Smooth muscle cell (in vitro differentiated cells): ENCODE data around the gene UGT1A9. TPM values are rescaled to one million over a fixed set of nuclear protein-coding genes. Genes with fewer than 3 reads are reported as not detected.
"Not testable (repeated sequence)": the region's sequence is repeated elsewhere in the genome, so short reads cannot be mapped to it uniquely, and the experiment has no call there.

Experiments used
- DNase-seq: peaks from one replicate; lab custom pipeline; 2025; ENCODE audit not compliant: unreplicated experiment; lab: John Stamatoyannopoulos, UW
- H2AFZ ChIP-seq: fragments of 200-600 bp; sonication (generic); 2 replicates; pipeline ENCODE4 v1.6.0; 2016; ENCODE audit warnings: antibody characterized with exemption, low read depth, mild to moderate bottlenecking
- H3F3A ChIP-seq: fragments of 200-600 bp; sonication (generic); 2 replicates; pipeline ENCODE4 v1.6.0; 2017; ENCODE audit warnings: antibody characterized with exemption, low read depth
- H3K27ac ChIP-seq: fragments of 200-600 bp; sonication (generic); 2 replicates; pipeline ENCODE4 v1.5.1; 2016; ENCODE audit warnings: low read depth, mild to moderate bottlenecking
- H3K27me3 ChIP-seq: fragments of 200-600 bp; sonication (generic); 2 replicates; pipeline ENCODE4 v1.6.1; 2016; ENCODE audit warnings: low read depth, mild to moderate bottlenecking
- H3K36me3 ChIP-seq: fragments of 200-600 bp; sonication (generic); 2 replicates; pipeline ENCODE4 v1.5.1; 2016; ENCODE audit warnings: low read depth
- H3K4me1 ChIP-seq: fragments of 200-600 bp; sonication (generic); 2 replicates; pipeline ENCODE4 v1.5.1; 2016; ENCODE audit warnings: low read depth
- H3K4me2 ChIP-seq: fragments of 200-600 bp; sonication (generic); 2 replicates; pipeline ENCODE4 v1.6.0; 2016; ENCODE audit warnings: mild to moderate bottlenecking
- H3K4me3 ChIP-seq: fragments of 200-600 bp; sonication (generic); 2 replicates; pipeline ENCODE4 v1.5.1; 2016; ENCODE audit warnings: mild to moderate bottlenecking
- H3K79me2 ChIP-seq: fragments of 200-600 bp; sonication (generic); 2 replicates; pipeline ENCODE4 v1.6.0; 2016; ENCODE audit warnings: low read depth, mild to moderate bottlenecking
- H3K9ac ChIP-seq: fragments of 200-600 bp; sonication (generic); 2 replicates; pipeline ENCODE4 v1.6.0; 2016; ENCODE audit warnings: low read depth
- H3K9me3 ChIP-seq: fragments of 200-600 bp; sonication (generic); replicated peaks from 2 replicates; pipeline ENCODE4 v1.5.1; 2016; ENCODE audit warnings: low read depth
- H4K20me1 ChIP-seq: fragments of 200-600 bp; sonication (generic); 2 replicates; pipeline ENCODE4 v1.6.0; 2016; ENCODE audit warnings: low read depth
- CTCF ChIP-seq: fragments of 200-600 bp; sonication (generic); IDR thresholded peaks from 2 replicates; pipeline ENCODE4 v1.5.1; 2017; ENCODE audit warnings: borderline replicate concordance, mild to moderate bottlenecking, antibody characterized with exemption; ENCODE audit not compliant: insufficient read depth, poor library complexity, severe bottlenecking
- WGBS: methylation state at CpG from one replicate; pipeline ENCODE4 v1.1.7; 2016; ENCODE audit warnings: low lambda C conversion rate; 5-methylcytosine and 5-hydroxymethylcytosine counted together
- polyA plus RNA-seq: library from polyadenylated mRNA; unstranded; fragments of >200 nt; fragmentation: Nextera tagmentation; extraction: Ambion mirVana; gene quantifications from 2 replicates; pipeline ENCODE4 v1.2.1, GENCODE V29; 2016
- total RNA-seq: library from RNA; depleted of rRNA; stranded (reverse); fragments of >200 nt; gene quantifications from 2 replicates; pipeline ENCODE4 v1.2.3, GENCODE V29; 2014

The UGT1A9 gene
- total and polyA plus RNA-seq, 2 experiments from 2014 or later = not detected

GRCh38 chr2:233651430-233651829 lies 20.3 kb upstream of the UGT1A9 start:
- Histone ChIP-seq H3K79me2 (no peaks in the 10 kb centered on the region), H3K4me2 (no peak overlapping the region), H3F3A (no peaks in the 10 kb centered on the region), H2AFZ (no peak overlapping the region), H4K20me1 (no peaks in the 10 kb centered on the region), H3K4me1 (no peaks in the 10 kb centered on the region), H3K36me3 (no peaks in the 10 kb centered on the region), H3K27ac (no peak overlapping the region), H3K27me3 (no peaks in the 10 kb centered on the region), H3K9ac (no peak overlapping the region), H3K9me3 (no peaks in the 10 kb centered on the region), H3K4me3 (no peak overlapping the region)
- no peak for TF ChIP-seq CTCF
- DNase-seq = no peak
- WGBS = 95% methylated on average over 2 of the region's 2 CpGs

GRCh38 chr2:233654501-233654900 lies 17.2 kb upstream of the UGT1A9 start:
- no peaks in the 10 kb centered on the region for H3K79me2 ChIP-seq
- no peak overlapping the region for H3K4me2 ChIP-seq
- no peak overlapping the region for H3K4me3 ChIP-seq
- H3K27ac ChIP-seq = no peak overlapping the region
- H3K9ac ChIP-seq = no peak overlapping the region
- H3F3A ChIP-seq = no peaks in the 10 kb centered on the region
- no peak overlapping the region for H2AFZ ChIP-seq
- DNase-seq = no peak
- no peaks in the 10 kb centered on the region for H3K4me1 ChIP-seq
- peaks cover 5% of the 10 kb centered on the region for H3K27me3 ChIP-seq
- H3K9me3 ChIP-seq = no peaks in the 10 kb centered on the region
- H4K20me1 ChIP-seq = no peaks in the 10 kb centered on the region
- WGBS = 73% methylated on average over 6 of the region's 6 CpGs
- TF ChIP-seq CTCF = no peak
- H3K36me3 ChIP-seq = no peaks in the 10 kb centered on the region

DNA sequence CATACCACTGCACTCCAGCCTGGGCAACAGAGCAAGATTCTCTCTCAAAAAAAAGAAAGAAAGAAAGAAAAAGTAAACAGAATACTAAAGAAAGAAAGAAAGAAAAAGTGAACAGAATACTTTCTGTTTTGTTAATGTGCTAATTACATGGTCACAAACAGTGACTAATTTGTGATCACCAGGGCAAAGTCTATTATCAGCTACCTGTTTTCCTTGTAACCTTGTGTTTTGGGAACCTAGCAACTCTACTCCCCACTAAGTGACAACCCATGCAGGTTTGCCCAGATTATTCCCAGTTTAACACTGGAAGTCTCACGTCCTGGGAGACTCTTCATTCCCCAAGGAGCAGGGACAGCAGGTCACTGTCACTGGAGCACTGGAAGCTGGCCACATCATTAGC lies 16.7 kb upstream of the UGT1A9 start:
- H3K9ac ChIP-seq = no peak overlapping the region
- no peaks in the 10 kb centered on the region for H3K79me2 ChIP-seq
- H3K4me2 ChIP-seq = no peak overlapping the region
- no peaks in the 10 kb centered on the region for H3K9me3 ChIP-seq
- H3F3A ChIP-seq = no peaks in the 10 kb centered on the region
- no peaks in the 10 kb centered on the region for H4K20me1 ChIP-seq
- H3K4me3 ChIP-seq = no peak overlapping the region
- TF ChIP-seq CTCF = no peak
- DNase-seq = no peak
- 68% methylated on average over 1 of the region's 1 CpG for WGBS
- H3K27me3 ChIP-seq = peaks cover 5% of the 10 kb centered on the region
- no peaks in the 10 kb centered on the region for H3K4me1 ChIP-seq
- no peak overlapping the region for H3K27ac ChIP-seq
- no peaks in the 10 kb centered on the region for H3K36me3 ChIP-seq
- no peak overlapping the region for H2AFZ ChIP-seq

GRCh38 chr2:233655943-233656342 lies 15.8 kb upstream of the UGT1A9 start:
- H3K36me3 ChIP-seq, H4K20me1 ChIP-seq, H3K9ac ChIP-seq, H3F3A ChIP-seq, H3K9me3 ChIP-seq, H3K4me3 ChIP-seq, H3K27me3 ChIP-seq, DNase-seq, H3K4me2 ChIP-seq, H3K27ac ChIP-seq, H3K4me1 ChIP-seq, H2AFZ ChIP-seq, H3K79me2 ChIP-seq: not testable (repeated sequence)
- 98% methylated on average over 3 of the region's 3 CpGs for WGBS
